NB4 (cell line): ENCODE data around the gene UBE2G1.

Source experiments
- MAX ChIP-seq: IDR thresholded peaks from 2 replicates; pipeline ENCODE4 v1.6.1; 2011; ENCODE audit warnings: low read depth, low read length
- TF ChIP-seq, protein P1 (sequence below): IDR thresholded peaks from one replicate; pipeline ENCODE4 v1.5.1; 2012; ENCODE audit warnings: low read depth, low read length

- TF ChIP-seq, protein P1, sequence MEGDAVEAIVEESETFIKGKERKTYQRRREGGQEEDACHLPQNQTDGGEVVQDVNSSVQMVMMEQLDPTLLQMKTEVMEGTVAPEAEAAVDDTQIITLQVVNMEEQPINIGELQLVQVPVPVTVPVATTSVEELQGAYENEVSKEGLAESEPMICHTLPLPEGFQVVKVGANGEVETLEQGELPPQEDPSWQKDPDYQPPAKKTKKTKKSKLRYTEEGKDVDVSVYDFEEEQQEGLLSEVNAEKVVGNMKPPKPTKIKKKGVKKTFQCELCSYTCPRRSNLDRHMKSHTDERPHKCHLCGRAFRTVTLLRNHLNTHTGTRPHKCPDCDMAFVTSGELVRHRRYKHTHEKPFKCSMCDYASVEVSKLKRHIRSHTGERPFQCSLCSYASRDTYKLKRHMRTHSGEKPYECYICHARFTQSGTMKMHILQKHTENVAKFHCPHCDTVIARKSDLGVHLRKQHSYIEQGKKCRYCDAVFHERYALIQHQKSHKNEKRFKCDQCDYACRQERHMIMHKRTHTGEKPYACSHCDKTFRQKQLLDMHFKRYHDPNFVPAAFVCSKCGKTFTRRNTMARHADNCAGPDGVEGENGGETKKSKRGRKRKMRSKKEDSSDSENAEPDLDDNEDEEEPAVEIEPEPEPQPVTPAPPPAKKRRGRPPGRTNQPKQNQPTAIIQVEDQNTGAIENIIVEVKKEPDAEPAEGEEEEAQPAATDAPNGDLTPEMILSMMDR = no peak
- no peak for TF ChIP-seq MAX
Measured at GRCh38 chr17:4287710-4288109, 78.8 kb downstream of the UBE2G1 start.
